HCT116 (cell line): ENCODE data around the gene RPRML. TPM values are rescaled to one million over a fixed set of nuclear protein-coding genes. Genes with fewer than 3 reads are reported as not detected.

ENCODE experiments used
- ATAC-seq: fragments of 200-7000 bp; cut with Tn5 transposase; 2 replicates; pipeline ENCODE4 v1.9.1; 2020; ENCODE audit warnings: mild to moderate bottlenecking, moderate library complexity
- BruUV-seq: library from RNA; stranded (reverse); fragments of 400-500 nt; replicated peaks from 2 replicates; lab custom pipeline; 2021; lab: Mats Ljungman, UMichigan
- CTCF ChIA-PET: fragments of 300-600 bp; sonication (Branson Sonifier 250); formaldehyde crosslinking; loops from one replicate; lab custom pipeline; 2021; ENCODE audit warnings: antibody characterized with exemption; lab: Charles Lee
- POLR2A ChIA-PET: fragments of 300-600, 350-600 bp; sonication (Branson Sonifier 250); formaldehyde crosslinking; loops from one replicate; lab custom pipeline; 2021; ENCODE audit warnings: antibody characterized with exemption; lab: Charles Lee
- RAD21 ChIA-PET, 2 experiments: fragments of 300-600 bp; sonication (Branson Sonifier 250); formaldehyde crosslinking; loops; one replicate each; lab custom pipeline; 2023; ENCODE audit warnings: low total read pairs in 2 of 2; ENCODE audit not compliant: uncharacterized antibody in 2 of 2, unreplicated experiment in 2 of 2, low non-redundant PET in 1 of 2; lab: Charles Lee
- DNase-seq: peaks from one replicate; pipeline ENCODE4 v3.0.0-alpha.2; 2010; ENCODE audit warnings: low read depth, low spot score
- H2AFZ ChIP-seq: fragments of 200-600 bp; shearing (Covaris generic), sonication (generic); 2 replicates; pipeline ENCODE4 v1.6.1; 2017; ENCODE audit warnings: low read depth, mixed run types, mixed read lengths, antibody characterized with exemption, low read length; ENCODE audit not compliant: poor library complexity, severe bottlenecking
- H3K27ac ChIP-seq: 2 replicates; pipeline ENCODE4 v1.5.1; 2012; ENCODE audit warnings: low read depth, low read length
- H3K27me3 ChIP-seq: fragments of 200-600 bp; sonication (generic); 2 replicates; pipeline ENCODE4 v1.6.1; 2016; ENCODE audit warnings: mixed run types, low read length, mixed read lengths; ENCODE audit not compliant: insufficient read depth
- H3K36me3 ChIP-seq, 2 experiments: fragments of 200-500 bp in 1 of 2; fragments of 200-600 bp in 1 of 2; sonication (Bioruptor generic) in 1 of 2; sonication (generic) in 1 of 2; 2 replicates each; pipeline versions ENCODE4 v1.5.1 to v1.6.1; 2014 to 2016; ENCODE audit warnings: low read length in 2 of 2, inconsistent platforms in 1 of 2, mixed read lengths in 1 of 2, mixed run types in 1 of 2; ENCODE audit not compliant: insufficient read depth in 2 of 2, control insufficient read depth in 1 of 2
- H3K4me1 ChIP-seq, 2 experiments: fragments of 200-600 bp in 1 of 2; sonication (generic) in 1 of 2; 2 replicates each; pipeline versions ENCODE4 v1.5.1 to v1.6.1; 2012 to 2017; ENCODE audit warnings: low read length in 2 of 2, inconsistent platforms in 1 of 2, mild to moderate bottlenecking in 1 of 2, mixed read lengths in 1 of 2, mixed run types in 1 of 2, moderate library complexity in 1 of 2; ENCODE audit not compliant: insufficient read depth in 2 of 2, control insufficient read depth in 1 of 2
- H3K4me2 ChIP-seq: fragments of 200-600 bp; sonication (generic); 2 replicates; pipeline ENCODE4 v1.6.1; 2017; ENCODE audit warnings: mixed run types, low read length, mixed read lengths
- H3K4me3 ChIP-seq, 2 experiments: fragments of 200-600 bp in 1 of 2; sonication (generic) in 1 of 2; replicated peaks in 1 of 2; 2 replicates each; pipeline ENCODE4 v1.5.1; 2011 to 2016; ENCODE audit warnings: low read length in 2 of 2, control low read depth in 1 of 2, low read depth in 1 of 2, mild to moderate bottlenecking in 1 of 2, mixed read lengths in 1 of 2, mixed run types in 1 of 2
- H3K79me2 ChIP-seq: fragments of 200-600 bp; sonication (generic); 2 replicates; pipeline ENCODE4 v1.6.1; 2017; ENCODE audit warnings: mild to moderate bottlenecking, mixed run types, low read length, moderate library complexity, mixed read lengths; ENCODE audit not compliant: insufficient read depth
- H3K9ac ChIP-seq: fragments of 200-600 bp; sonication (generic); 2 replicates; pipeline ENCODE4 v1.6.1; 2016; ENCODE audit warnings: low read length, mixed read lengths
- H3K9me2 ChIP-seq: fragments of 200-600 bp; sonication (generic), shearing (Covaris generic); 2 replicates; pipeline ENCODE4 v1.6.1; 2017; ENCODE audit warnings: mixed run types, mild to moderate bottlenecking, moderate library complexity; ENCODE audit not compliant: insufficient read depth
- H3K9me3 ChIP-seq, 2 experiments: fragments of 200-500 bp in 1 of 2; fragments of 200-600 bp in 1 of 2; sonication (Bioruptor generic) in 1 of 2; sonication (generic) in 1 of 2; 2 replicates each; pipeline ENCODE4 v1.6.1; 2014 to 2017; ENCODE audit warnings: low read length in 2 of 2, mixed read lengths in 2 of 2, inconsistent platforms in 1 of 2, low read depth in 1 of 2, mild to moderate bottlenecking in 1 of 2, mixed run types in 1 of 2, moderate library complexity in 1 of 2; ENCODE audit not compliant: control insufficient read depth in 1 of 2, insufficient read depth in 1 of 2
- H4K20me1 ChIP-seq: fragments of 200-600 bp; sonication (generic), shearing (Covaris generic); 2 replicates; pipeline ENCODE4 v1.6.1; 2017; ENCODE audit warnings: mixed run types, mild to moderate bottlenecking, moderate library complexity; ENCODE audit not compliant: insufficient read depth
- ATF3 ChIP-seq: IDR thresholded peaks from 2 replicates; pipeline ENCODE4 v1.6.1; 2012
- CBX3 ChIP-seq: IDR thresholded peaks from 2 replicates; pipeline ENCODE4 v1.6.1; 2012; ENCODE audit warnings: low read depth
- CEBPB ChIP-seq: IDR thresholded peaks from 2 replicates; pipeline ENCODE4 v1.6.1; 2012; ENCODE audit warnings: low read depth
- CTCF ChIP-seq, 3 experiments: fragments of 200-600 bp in 1 of 3; sonication (generic) in 1 of 3; IDR thresholded peaks in 2 of 3; conservative IDR thresholded peaks in 1 of 3; 2 replicates each; pipeline ENCODE4 v1.5.1; 2012 to 2017; ENCODE audit warnings: low read depth in 2 of 3, low read length in 2 of 3, antibody characterized with exemption in 1 of 3, borderline replicate concordance in 1 of 3, control low read depth in 1 of 3, mild to moderate bottlenecking in 1 of 3, mixed read lengths in 1 of 3, mixed run types in 1 of 3, moderate library complexity in 1 of 3; ENCODE audit not compliant: insufficient read depth in 1 of 3
- EGR1 ChIP-seq: IDR thresholded peaks from 2 replicates; pipeline ENCODE4 v1.6.1; 2012; ENCODE audit warnings: low read depth
- EZH2 ChIP-seq: fragments of 200-600 bp; sonication (generic); IDR thresholded peaks from 2 replicates; pipeline ENCODE4 v1.6.1; 2017; ENCODE audit warnings: antibody characterized with exemption, mixed run types
- FOSL1 ChIP-seq: IDR thresholded peaks from 2 replicates; pipeline ENCODE4 v1.6.1; 2012; ENCODE audit warnings: low read depth
- JUND ChIP-seq: IDR thresholded peaks from 2 replicates; pipeline ENCODE4 v1.6.1; 2012
- MAX ChIP-seq: IDR thresholded peaks from 2 replicates; pipeline ENCODE4 v1.6.1; 2012
- POLR2A ChIP-seq: IDR thresholded peaks from 2 replicates; pipeline ENCODE4 v1.7.0; 2011; ENCODE audit warnings: borderline replicate concordance; ENCODE audit not compliant: insufficient read depth, insufficient read length; ENCODE audit errors: extremely low read depth
- POLR2AphosphoS5 ChIP-seq: IDR thresholded peaks from 2 replicates; pipeline ENCODE4 v1.6.1; 2011; ENCODE audit warnings: mild to moderate bottlenecking, low read depth, low read length, moderate library complexity
- REST ChIP-seq: IDR thresholded peaks from 2 replicates; pipeline ENCODE4 v1.6.1; 2012; ENCODE audit warnings: low read depth
- SIN3A ChIP-seq: IDR thresholded peaks from 2 replicates; pipeline ENCODE4 v1.6.1; 2012; ENCODE audit warnings: low read depth
- SP1 ChIP-seq: IDR thresholded peaks from 2 replicates; pipeline ENCODE4 v1.6.1; 2012; ENCODE audit warnings: low read depth
- SRF ChIP-seq: IDR thresholded peaks from 2 replicates; pipeline ENCODE4 v1.6.1; 2012; ENCODE audit warnings: low read depth
- TCF7L2 ChIP-seq: IDR thresholded peaks from 2 replicates; pipeline ENCODE4 v1.7.0; 2011; ENCODE audit warnings: borderline replicate concordance, inconsistent platforms; ENCODE audit not compliant: insufficient read depth, insufficient read length; ENCODE audit errors: extremely low read depth
- YY1 ChIP-seq: IDR thresholded peaks from 2 replicates; pipeline ENCODE4 v1.6.1; 2011; ENCODE audit warnings: low read length, low read depth, moderate library complexity, mild to moderate bottlenecking; ENCODE audit not compliant: insufficient replicate concordance; ENCODE audit errors: extremely low read depth
- ZBTB33 ChIP-seq: IDR thresholded peaks from 2 replicates; pipeline ENCODE4 v1.6.1; 2011; ENCODE audit warnings: mild to moderate bottlenecking, low read length, moderate library complexity; ENCODE audit not compliant: insufficient replicate concordance; ENCODE audit errors: extremely low read depth
- ZFX ChIP-seq: fragments of 450-650 bp; IDR thresholded peaks from 2 replicates; pipeline ENCODE4 v1.6.1; 2017
- ZNF274 ChIP-seq: fragments of 200-500 bp; sonication (Bioruptor generic); IDR thresholded peaks from 2 replicates; pipeline ENCODE4 v1.6.1; 2014; ENCODE audit warnings: mild to moderate bottlenecking, low read depth, low read length, inconsistent platforms
- intact Hi-C: fragments of 100-400 bp; cut with micrococcal nuclease; formaldehyde crosslinking; loops from 2 replicates; pipeline ENCODE4 v1.10.0; 2022
- total RNA-seq: library from RNA; stranded (reverse); gene quantifications from one replicate; pipeline ENCODE4 v1.2.1, GENCODE V29; 2021; ENCODE audit not compliant: unreplicated experiment

The RPRML gene
- total RNA-seq, 1 experiment from 2014 or later = not detected

GRCh38 chr17:46950997-46951621 lies 27.9 kb downstream of the RPRML start:
- no peaks in the 10 kb centered on the region for H4K20me1 ChIP-seq
- POLR2A ChIA-PET = no interaction called here
- no TSS peak for BruUV-seq
- no peak overlapping the region for H3K4me3 ChIP-seq
- no peaks in the 10 kb centered on the region for H3K79me2 ChIP-seq
- no peak for DNase-seq
- no peaks in the 10 kb centered on the region for H3K36me3 ChIP-seq
- no peak overlapping the region for H3K27ac ChIP-seq
- H3K27me3 ChIP-seq = no peaks in the 10 kb centered on the region
- CTCF ChIA-PET = interaction anchor here (3.1 kb wide), 1 partner anchor 9 kb away, joined by 16 read pairs; no protein-coding TSS in a partner anchor
- RAD21 ChIA-PET = no interaction called here
- TF ChIP-seq SP1 (no peak), CBX3 (no peak), YY1 (no peak), TCF7L2 (no peak), FOSL1 (no peak), EGR1 (no peak), JUND (no peak), POLR2A (no peak), ZBTB33 (no peak), SIN3A (no peak), ZNF274 (no peak), ZFX (no peak), POLR2AphosphoS5 (no peak), ATF3 (no peak), REST (no peak), SRF (no peak), MAX (no peak), CTCF (IDR thresholded peaks at IDR 0.05 in 2 of 3, conservative IDR thresholded peaks at IDR 0.05 in 1 of 3; ENCODE audit: borderline replicate concordance in 1 of 3, insufficient read depth in 1 of 3, low read depth in 2 of 3, low read length in 2 of 3) (no peak), EZH2 (no peak), CEBPB (no peak)
- no peaks in the 10 kb centered on the region for H3K4me1 ChIP-seq
- no peaks in the 10 kb centered on the region for H3K9me3 ChIP-seq
- ATAC-seq = no peak
- H2AFZ ChIP-seq = no peak overlapping the region
- intact Hi-C loops = no loop called here
- H3K9ac ChIP-seq = no peak overlapping the region
- H3K9me2 ChIP-seq = no peaks in the 10 kb centered on the region
- no peak overlapping the region for H3K4me2 ChIP-seq
